NT2/D1 (cell line): ENCODE data around the gene PHOSPHO2.

Experiments
- SUZ12 ChIP-seq: IDR thresholded peaks from 2 replicates; pipeline ENCODE4 v1.6.1; 2011; ENCODE audit not compliant: insufficient read length, insufficient read depth; ENCODE audit errors: extremely low read depth
- ZNF274 ChIP-seq: IDR thresholded peaks from 2 replicates; pipeline ENCODE4 v1.6.1; 2011; ENCODE audit warnings: mild to moderate bottlenecking, low read depth, low read length

DNA sequence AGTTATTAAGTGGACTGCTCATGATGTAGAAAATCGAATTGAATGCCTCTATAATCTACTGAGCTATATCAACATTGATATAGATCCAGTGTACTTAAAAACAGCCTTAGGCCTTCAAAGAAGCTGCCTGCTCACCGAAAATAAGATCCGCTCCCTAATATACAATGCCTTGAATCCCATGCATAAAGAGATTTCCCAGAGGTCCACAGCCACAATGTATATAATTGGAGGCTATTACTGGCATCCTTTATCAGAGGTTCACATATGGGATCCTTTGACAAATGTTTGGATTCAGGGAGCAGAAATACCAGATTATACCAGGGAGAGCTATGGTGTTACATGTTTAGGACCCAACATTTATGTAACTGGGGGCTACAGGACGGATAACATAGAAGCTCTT lies 41.4 kb downstream of the PHOSPHO2 start:
- TF ChIP-seq SUZ12 (no peak), ZNF274 (no peak)
